ENCODE measurements around the gene PROM1.

PROM1 gene

DNA sequence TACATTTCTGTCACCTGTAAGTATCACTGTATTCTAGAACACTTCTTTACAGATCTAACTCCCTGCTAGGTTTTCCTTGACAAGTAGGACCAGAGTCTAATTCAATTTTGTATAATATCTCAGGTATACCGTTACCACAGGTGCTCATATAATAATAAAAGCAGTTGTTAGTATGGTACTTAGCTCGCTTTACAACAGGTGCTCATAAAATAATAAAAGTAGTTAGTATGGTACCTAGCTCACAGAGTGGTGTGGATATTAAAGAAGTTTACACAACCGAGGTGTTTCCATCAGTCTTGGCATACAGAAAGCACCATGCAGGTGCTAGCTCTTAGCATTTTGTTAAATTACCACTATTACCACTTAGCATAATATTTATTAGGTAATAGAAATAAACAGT, 88.0 kb downstream of the PROM1 start:
- no peaks in the 10 kb centered on the region for H3K9me2 ChIP-seq (replicated peaks; ENCODE audit: low read depth, low read length)
- H3K36me3 ChIP-seq (ENCODE audit: insufficient read depth, low read length), result no peaks in the 10 kb centered on the region
- no peaks in the 10 kb centered on the region for H3F3A ChIP-seq (ENCODE audit: low read depth)
- H3K27me3 ChIP-seq (ENCODE audit: insufficient read depth, low read length, poor library complexity, severe bottlenecking), result no peaks in the 10 kb centered on the region
- no peak overlapping the region for H3K9ac ChIP-seq (ENCODE audit: low read depth, low read length, poor library complexity, severe bottlenecking)
- no peaks in the 10 kb centered on the region for H4K20me1 ChIP-seq (ENCODE audit: insufficient read depth, low read length, poor library complexity, severe bottlenecking)
- H3K4me3 ChIP-seq (ENCODE audit: low read length, poor library complexity, severe bottlenecking), result no peak overlapping the region
- H3K4me2 ChIP-seq (ENCODE audit: low read depth, low read length, poor library complexity, severe bottlenecking), result no peak overlapping the region
- TF ChIP-seq EZH2phosphoT487 (IDR thresholded peaks at IDR 0.05; ENCODE audit: borderline replicate concordance), result no peak
- TF ChIP-seq CTCF (conservative IDR thresholded peaks at IDR 0.05; ENCODE audit: low read length), result no peak
- no peaks in the 10 kb centered on the region for H3K9me3 ChIP-seq (ENCODE audit: insufficient read depth, low read depth, low read length)
- peaks cover 4% of the 10 kb centered on the region for H3K4me1 ChIP-seq (ENCODE audit: insufficient read depth, low read length, poor library complexity, severe bottlenecking)
- H2AFZ ChIP-seq (ENCODE audit: low read length), result no peak overlapping the region
- no peaks in the 10 kb centered on the region for H3K79me2 ChIP-seq (ENCODE audit: insufficient read depth, low read length)

DNA sequence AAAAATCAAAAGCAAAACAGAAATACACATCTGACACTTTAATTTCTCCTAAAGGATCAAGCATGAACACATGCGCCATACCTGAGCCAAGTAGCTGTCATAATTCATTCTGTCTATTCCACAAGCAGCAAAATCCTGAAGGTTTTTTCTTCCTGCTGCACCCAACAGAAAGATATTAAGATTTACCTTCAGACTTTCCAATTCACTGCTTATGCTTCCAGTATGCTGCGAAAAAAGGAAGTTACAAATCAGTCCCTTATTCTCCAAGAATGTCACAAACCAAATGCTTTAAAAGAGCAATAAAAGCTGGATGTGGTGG, 91.7 kb downstream of the PROM1 start:
- Histone ChIP-seq H3K9ac (ENCODE audit: low read depth, low read length, poor library complexity, severe bottlenecking) (no peak overlapping the region), H3K4me2 (ENCODE audit: low read depth, low read length, poor library complexity, severe bottlenecking) (no peak overlapping the region), H3K9me2 (replicated peaks; ENCODE audit: low read depth, low read length) (no peaks in the 10 kb centered on the region)

DNA sequence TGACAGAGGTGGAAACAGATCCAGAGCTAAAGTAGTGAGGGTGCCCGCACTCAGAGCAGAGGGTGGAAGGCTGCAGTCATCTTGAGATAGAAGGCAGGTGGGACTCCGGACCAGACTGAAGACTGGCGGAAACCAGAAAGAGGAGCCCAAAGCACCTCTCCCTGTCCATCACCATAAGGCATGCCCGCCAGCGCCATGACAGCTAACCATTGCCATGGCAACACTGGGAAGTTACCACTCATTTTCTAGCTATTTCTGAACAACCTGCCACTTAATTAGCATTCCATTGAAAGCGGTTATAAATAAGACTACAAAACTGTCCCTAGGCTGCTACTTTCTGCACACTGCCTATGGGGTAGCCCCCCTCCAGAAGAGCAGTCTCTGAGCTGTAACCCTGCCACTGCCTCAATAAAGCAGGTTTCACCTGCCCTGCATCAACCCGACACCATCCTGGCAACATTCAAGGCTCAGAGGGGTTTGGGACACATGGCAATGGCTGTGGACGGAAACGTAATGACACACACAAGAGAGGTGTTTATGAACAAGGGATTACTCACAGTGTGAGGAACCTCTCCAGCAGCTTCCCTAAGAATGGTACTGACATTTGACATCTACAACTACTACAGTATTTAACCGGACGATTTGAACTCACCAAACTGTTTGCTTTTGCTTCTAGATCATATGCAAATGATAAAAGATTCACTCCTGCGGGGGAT, 93.1 kb downstream of the PROM1 start:
- Histone ChIP-seq H3F3A (ENCODE audit: low read depth) (no peaks in the 10 kb centered on the region), H3K9ac (ENCODE audit: low read depth, low read length, poor library complexity, severe bottlenecking) (no peak overlapping the region)
- no peak for TF ChIP-seq EZH2phosphoT487 (IDR thresholded peaks at IDR 0.05; ENCODE audit: borderline replicate concordance)
- TF ChIP-seq CTCF (conservative IDR thresholded peaks at IDR 0.05; ENCODE audit: low read length), result no peak

More for the DNA sequence above, 91.7 kb downstream of the PROM1 start:
- Histone ChIP-seq H3K4me3 (ENCODE audit: low read length, poor library complexity, severe bottlenecking) (no peak overlapping the region), H3K4me1 (ENCODE audit: insufficient read depth, low read length, poor library complexity, severe bottlenecking) (peaks cover 9% of the 10 kb centered on the region), H3K79me2 (ENCODE audit: insufficient read depth, low read length) (no peaks in the 10 kb centered on the region), H3K27me3 (ENCODE audit: insufficient read depth, low read length, poor library complexity, severe bottlenecking) (no peaks in the 10 kb centered on the region), H2AFZ (ENCODE audit: low read length) (no peak overlapping the region), H3K9me3 (ENCODE audit: insufficient read depth, low read depth, low read length) (no peaks in the 10 kb centered on the region), H4K20me1 (ENCODE audit: insufficient read depth, low read length, poor library complexity, severe bottlenecking) (no peaks in the 10 kb centered on the region), H3K36me3 (ENCODE audit: insufficient read depth, low read length) (no peaks in the 10 kb centered on the region), H3F3A (ENCODE audit: low read depth) (no peaks in the 10 kb centered on the region)
- TF ChIP-seq EZH2phosphoT487 (IDR thresholded peaks at IDR 0.05; ENCODE audit: borderline replicate concordance) (no peak), CTCF (conservative IDR thresholded peaks at IDR 0.05; ENCODE audit: low read length) (no peak)

More for the DNA sequence above, 93.1 kb downstream of the PROM1 start:
- H3K9me2 ChIP-seq (replicated peaks; ENCODE audit: low read depth, low read length), result no peaks in the 10 kb centered on the region
- no peak overlapping the region for H3K4me2 ChIP-seq (ENCODE audit: low read depth, low read length, poor library complexity, severe bottlenecking)
- H4K20me1 ChIP-seq (ENCODE audit: insufficient read depth, low read length, poor library complexity, severe bottlenecking), result no peaks in the 10 kb centered on the region
- H3K4me3 ChIP-seq (ENCODE audit: low read length, poor library complexity, severe bottlenecking), result no peak overlapping the region
- H3K9me3 ChIP-seq (ENCODE audit: insufficient read depth, low read depth, low read length), result no peaks in the 10 kb centered on the region
- no peaks in the 10 kb centered on the region for H3K27me3 ChIP-seq (ENCODE audit: insufficient read depth, low read length, poor library complexity, severe bottlenecking)
- no peaks in the 10 kb centered on the region for H3K36me3 ChIP-seq (ENCODE audit: insufficient read depth, low read length)
- H2AFZ ChIP-seq (ENCODE audit: low read length), result no peak overlapping the region; the same call in 1 of the 2 replicates
- H3K79me2 ChIP-seq (ENCODE audit: insufficient read depth, low read length), result no peaks in the 10 kb centered on the region
- H3K4me1 ChIP-seq (ENCODE audit: insufficient read depth, low read length, poor library complexity, severe bottlenecking), result peaks cover 9% of the 10 kb centered on the region
